Esophagus squamous epithelium (tissue), 5 donors: ENCODE data around the gene SNRPA. TPM values are rescaled to one million over a fixed set of nuclear protein-coding genes. Genes with fewer than 3 reads are reported as not detected.

Experiments used
- DNase-seq: peaks from one replicate; lab custom pipeline; 2025; lab: John Stamatoyannopoulos, UW
- H3K27ac ChIP-seq, 4 donors: fragments of 200-600 bp; sonication (generic); one replicate each; pipeline ENCODE4 v1.5.1; 2016 to 2019; ENCODE audit warnings: mild to moderate bottlenecking in 1 of 4
- H3K27me3 ChIP-seq, 4 donors: fragments of 200-600 bp; sonication (generic); 1 replicate in 3 of 4; 2 replicates in 1 of 4; pipeline versions ENCODE4 v1.5.1 to v1.6.0; 2017 to 2021; ENCODE audit warnings: antibody characterized with exemption in 1 of 4
- H3K36me3 ChIP-seq, 3 donors: fragments of 200-600 bp; sonication (generic); one replicate each; pipeline ENCODE4 v1.5.1; 2016 to 2019
- H3K4me1 ChIP-seq, 3 donors: fragments of 200-600 bp; sonication (generic); one replicate each; pipeline ENCODE4 v1.5.1; 2017 to 2019
- H3K4me3 ChIP-seq, 4 donors: fragments of 200-600 bp; sonication (generic); 1 replicate in 3 of 4; 2 replicates in 1 of 4; pipeline ENCODE4 v1.5.1; 2016 to 2019; ENCODE audit warnings: mild to moderate bottlenecking in 2 of 4, moderate library complexity in 1 of 4
- H3K9me3 ChIP-seq, 3 donors: fragments of 200-600 bp; sonication (generic); one replicate each; pipeline ENCODE4 v1.5.1; 2016 to 2019
- CTCF ChIP-seq, 6 experiments: fragments of 450-650 bp in 4 of 6; fragments of 200-600 bp in 2 of 6; sonication (generic) in 2 of 6; IDR thresholded peaks; one replicate each; pipeline ENCODE4 v1.5.1; 2016 to 2019; ENCODE audit warnings: antibody characterized with exemption in 6 of 6, mild to moderate bottlenecking in 4 of 6, moderate library complexity in 4 of 6
- POLR2A ChIP-seq, 4 donors: fragments of 450-650 bp; IDR thresholded peaks; one replicate each; pipeline ENCODE4 v1.6.1; 2017; ENCODE audit warnings: antibody characterized with exemption in 4 of 4, mild to moderate bottlenecking in 4 of 4, moderate library complexity in 3 of 4
- WGBS, 2 donors: methylation state at CpG; one replicate each; pipeline ENCODE4 v1.1.5; 2018; 5-methylcytosine and 5-hydroxymethylcytosine counted together
- intact Hi-C: fragments of 100-400 bp; cut with DNase I; formaldehyde crosslinking; loops from one replicate; pipeline ENCODE4 v1.15.0; 2022
- total RNA-seq, 4 donors: library from RNA; depleted of rRNA; stranded (reverse); fragments of >200 nt; gene quantifications; one replicate each; pipeline ENCODE4 v1.1.0, GENCODE V29; 2016
- donor health status: DM: yes; HTN: yes; CAD: no.

Gene SNRPA
- total RNA-seq, 4 donors from 2014 or later: 45.0 to 79.5 (median 51.0) TPM

- peak overlapping the region in 2 of 4 donors; percentile 4 to 18 for H3K4me3 ChIP-seq
- intact Hi-C loops: no loop called here
Measured at GRCh38 chr19:40754611-40755247, 3.7 kb downstream of the SNRPA start.

GRCh38 chr19:40755248-40755624, 4.2 kb downstream of the SNRPA start:
- Histone ChIP-seq H3K4me1 (peaks cover 22 to 67% (median 39%) of the 10 kb centered on the region in 3 donors), H3K36me3 (peaks cover 20 to 61% (median 23%) of the 10 kb centered on the region in 3 donors), H3K27ac (no peak overlapping the region), H3K9me3 (no peaks in the 10 kb centered on the region), H3K4me3 (no peak overlapping the region), H3K27me3 (no peaks in the 10 kb centered on the region)
- intact Hi-C loops: no loop called here
- WGBS, 2 donors: 87% methylated on average over 3 of the region's 3 CpGs; no CpG with 5 or more reads in 1 of the 2 donors
- TF ChIP-seq POLR2A (IDR thresholded peaks at IDR 0.05) (no peak), CTCF (IDR thresholded peaks at IDR 0.05) (no peak)
- no peak for DNase-seq

More at GRCh38 chr19:40754611-40755247, 3.7 kb downstream of the SNRPA start:
- no peak for TF ChIP-seq CTCF (IDR thresholded peaks at IDR 0.05)
- no peak for TF ChIP-seq POLR2A (IDR thresholded peaks at IDR 0.05)
- H3K36me3 ChIP-seq: peaks cover 17 to 56% (median 18%) of the 10 kb centered on the region in 3 donors
- DNase-seq: no peak
- peak overlapping the region; percentile 48 to 60 (median 52) for H3K27ac ChIP-seq
- 68 to 72% methylated on average over 8 to 9 of the region's 9 CpGs for WGBS, 2 donors
- peaks cover 22 to 71% (median 40%) of the 10 kb centered on the region in 3 donors for H3K4me1 ChIP-seq
- H3K9me3 ChIP-seq: no peaks in the 10 kb centered on the region
- no peaks in the 10 kb centered on the region for H3K27me3 ChIP-seq

- TF ChIP-seq POLR2A (IDR thresholded peaks at IDR 0.05) (no peak), CTCF (IDR thresholded peaks at IDR 0.05) (no peak)
- Histone ChIP-seq H3K27ac (no peak overlapping the region), H3K4me3 (no peak overlapping the region), H3K4me1 (peaks cover 22 to 67% (median 39%) of the 10 kb centered on the region in 3 donors), H3K9me3 (no peaks in the 10 kb centered on the region), H3K36me3 (peaks cover 20 to 66% (median 29%) of the 10 kb centered on the region in 3 donors), H3K27me3 (no peaks in the 10 kb centered on the region)
- 88 to 94% methylated on average over 5 to 8 of the region's 8 CpGs for WGBS, 2 donors
- no peak for DNase-seq
- intact Hi-C loops: no loop called here
Measured at GRCh38 chr19:40755791-40756190, 4.8 kb downstream of the SNRPA start.

- Histone ChIP-seq H3K27me3 (no peaks in the 10 kb centered on the region), H3K4me1 (peaks cover 22 to 70% (median 39%) of the 10 kb centered on the region in 3 donors), H3K4me3 (no peak overlapping the region), H3K27ac (peak overlapping the region in 2 of 4 donors; percentile 6 to 38), H3K9me3 (no peaks in the 10 kb centered on the region), H3K36me3 (peaks cover 20 to 75% (median 33%) of the 10 kb centered on the region in 3 donors)
- DNase-seq: no peak
- intact Hi-C loops: no loop called here
- TF ChIP-seq POLR2A (IDR thresholded peaks at IDR 0.05): no peak
- TF ChIP-seq CTCF (IDR thresholded peaks at IDR 0.05): no peak
- WGBS, 2 donors: 55 to 59% methylated on average over 10 to 11 of the region's 11 CpGs
Measured at GRCh38 chr19:40756502-40757110, 5.6 kb downstream of the SNRPA start.

DNA sequence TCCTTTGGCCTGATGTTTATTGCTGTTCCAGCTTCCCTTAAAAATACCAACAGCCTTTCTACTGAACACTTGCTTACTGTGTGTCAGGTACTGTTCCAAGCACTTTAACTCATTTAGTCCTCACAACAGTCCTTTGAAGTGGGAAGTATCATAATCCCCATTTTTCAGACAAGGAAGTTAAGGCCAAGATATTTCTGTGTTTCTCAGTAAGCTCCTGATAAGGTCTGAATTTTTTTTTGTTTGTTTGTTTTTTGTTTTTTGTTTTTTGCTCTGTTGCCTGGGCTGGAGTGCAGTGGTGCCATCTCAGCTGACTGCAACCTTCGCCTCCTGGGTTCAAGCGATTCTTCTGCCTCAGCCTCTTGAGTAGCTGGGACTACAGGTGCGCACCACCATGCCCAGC, 7.5 kb downstream of the SNRPA start:
- Histone ChIP-seq H3K9me3 (no peaks in the 10 kb centered on the region), H3K36me3 (peaks cover 32 to 94% (median 52%) of the 10 kb centered on the region in 3 donors), H3K4me3 (no peak overlapping the region), H3K27me3 (no peaks in the 10 kb centered on the region), H3K4me1 (peaks cover 22 to 60% (median 26%) of the 10 kb centered on the region in 3 donors), H3K27ac (no peak overlapping the region)
- no peak for DNase-seq
- TF ChIP-seq CTCF (IDR thresholded peaks at IDR 0.05) (no peak), POLR2A (IDR thresholded peaks at IDR 0.05) (no peak)
- WGBS, 2 donors: 100% methylated on average over 3 of the region's 3 CpGs
- intact Hi-C loops: no loop called here
